Vagina (tissue), 2 donors: ENCODE measurements around the gene PMAIP1. TPM values are rescaled to one million over a fixed set of nuclear protein-coding genes. Genes with fewer than 3 reads are reported as not detected.
A peak's percentile ranks its signal among the peaks of the same experiment; 100 is the strongest.

ENCODE experiments used
- DNase-seq, 2 donors: peaks; one replicate each; pipeline ENCODE4 v3.0.0-alpha.2; 2017; ENCODE audit errors: extremely low spot score in 2 of 2
- H3K27ac ChIP-seq: fragments of 200-600 bp; sonication (generic); one replicate; pipeline ENCODE4 v1.5.1; 2019
- H3K27me3 ChIP-seq: fragments of 200-600 bp; sonication (generic); one replicate; pipeline ENCODE4 v1.5.1; 2019
- H3K36me3 ChIP-seq, 2 donors: fragments of 200-600 bp; sonication (generic); one replicate each; pipeline ENCODE4 v1.5.1; 2017 to 2019
- H3K4me1 ChIP-seq: fragments of 200-600 bp; sonication (generic); one replicate; pipeline ENCODE4 v1.5.1; 2019
- H3K4me3 ChIP-seq, 2 donors: fragments of 200-600 bp; sonication (generic); 1 replicate in 1 of 2; 2 replicates in 1 of 2; pipeline ENCODE4 v1.5.1; 2016 to 2019
- H3K9me3 ChIP-seq: fragments of 200-600 bp; sonication (generic); one replicate; pipeline ENCODE4 v1.5.1; 2019
- CTCF ChIP-seq, 3 experiments: fragments of 450-650 bp in 2 of 3; fragments of 200-600 bp in 1 of 3; sonication (generic) in 1 of 3; IDR thresholded peaks; one replicate each; pipeline ENCODE4 v1.5.1; 2017 to 2019; ENCODE audit warnings: antibody characterized with exemption in 3 of 3, mild to moderate bottlenecking in 2 of 3, moderate library complexity in 2 of 3
- POLR2A ChIP-seq, 2 donors: fragments of 450-650 bp; IDR thresholded peaks; one replicate each; pipeline ENCODE4 v1.6.1; 2017; ENCODE audit warnings: antibody characterized with exemption in 2 of 2, mild to moderate bottlenecking in 2 of 2, moderate library complexity in 2 of 2
- POLR2AphosphoS5 ChIP-seq, 2 donors: sonication (generic); formaldehyde crosslinking; IDR thresholded peaks; one replicate each; pipeline ENCODE4 v1.9.0; 2017; ENCODE audit warnings: antibody characterized with exemption in 2 of 2, mild to moderate bottlenecking in 2 of 2, low read depth in 1 of 2; ENCODE audit not compliant: insufficient read depth in 1 of 2
- intact Hi-C: fragments of 100-400 bp; cut with DNase I; formaldehyde crosslinking; loops from one replicate; pipeline ENCODE4 v1.15.1; 2023
- total RNA-seq: library from RNA; depleted of rRNA; stranded (reverse); fragments of >200 nt; gene quantifications from one replicate; pipeline ENCODE4 v1.2.3, GENCODE V29; 2016

PMAIP1 gene
- total RNA-seq, 1 donor from 2014 or later: 7.4 TPM

- intact Hi-C loops: no loop called here
- H3K4me1 ChIP-seq: peaks cover 12% of the 10 kb centered on the region
- no peaks in the 10 kb centered on the region for H3K36me3 ChIP-seq
- no peak for DNase-seq
- no peak for TF ChIP-seq POLR2AphosphoS5 (IDR thresholded peaks at IDR 0.05; ENCODE audit: insufficient read depth in 1 of 2, low read depth in 1 of 2)
- no peak for TF ChIP-seq POLR2A (IDR thresholded peaks at IDR 0.05)
- TF ChIP-seq CTCF (IDR thresholded peaks at IDR 0.05): no peak
- H3K4me3 ChIP-seq: no peak overlapping the region
- H3K9me3 ChIP-seq: no peaks in the 10 kb centered on the region
- H3K27me3 ChIP-seq: peaks cover 5% of the 10 kb centered on the region
- H3K27ac ChIP-seq: no peak overlapping the region
These were observed 1.7 kb upstream of the PMAIP1 start for GRCh38 chr18:59898093-59898492.

- Histone ChIP-seq H3K4me3 (peak overlapping the region; percentile 64 to 82), H3K27ac (peak overlapping the region; percentile 87), H3K9me3 (no peaks in the 10 kb centered on the region), H3K27me3 (peaks cover 5% of the 10 kb centered on the region), H3K36me3 (no peaks in the 10 kb centered on the region), H3K4me1 (peaks cover 12% of the 10 kb centered on the region)
- no peak for DNase-seq
- no peak for TF ChIP-seq POLR2A (IDR thresholded peaks at IDR 0.05)
- no peak for TF ChIP-seq POLR2AphosphoS5 (IDR thresholded peaks at IDR 0.05; ENCODE audit: insufficient read depth in 1 of 2, low read depth in 1 of 2)
- peak in 1 of 3 experiments; percentile 11 for TF ChIP-seq CTCF (IDR thresholded peaks at IDR 0.05)
- intact Hi-C loops: no loop called here
These were observed 1.0 kb upstream of the PMAIP1 start for GRCh38 chr18:59898609-59899297.

- intact Hi-C loops: no loop called here
- DNase-seq: no peak
- TF ChIP-seq POLR2AphosphoS5 (IDR thresholded peaks at IDR 0.05; ENCODE audit: insufficient read depth in 1 of 2, low read depth in 1 of 2) (peak in 1 of 2 donors; percentile 56), POLR2A (IDR thresholded peaks at IDR 0.05) (no peak)
- Histone ChIP-seq H3K27me3 (peaks cover 5% of the 10 kb centered on the region), H3K36me3 (no peaks in the 10 kb centered on the region), H3K4me3 (peak overlapping the region; percentile 64 to 82), H3K27ac (peak overlapping the region; percentile 87), H3K4me1 (peaks cover 26% of the 10 kb centered on the region), H3K9me3 (no peaks in the 10 kb centered on the region)
These were observed 679 bp downstream of the PMAIP1 start for GRCh38 chr18:59900222-59901128.

GRCh38 chr18:59902131-59902992, 2.6 kb downstream of the PMAIP1 start:
- Histone ChIP-seq H3K27me3 (peaks cover 5% of the 10 kb centered on the region), H3K36me3 (no peaks in the 10 kb centered on the region), H3K9me3 (no peaks in the 10 kb centered on the region), H3K4me3 (no peak overlapping the region), H3K27ac (no peak overlapping the region), H3K4me1 (peaks cover 28% of the 10 kb centered on the region)
- no peak for DNase-seq
- TF ChIP-seq POLR2AphosphoS5 (IDR thresholded peaks at IDR 0.05; ENCODE audit: insufficient read depth in 1 of 2, low read depth in 1 of 2) (peak in 1 of 2 donors; percentile 12), POLR2A (IDR thresholded peaks at IDR 0.05) (no peak)
- intact Hi-C loops: no loop called here

GRCh38 chr18:59902993-59903610, 3.3 kb downstream of the PMAIP1 start:
- intact Hi-C loops: no loop called here
- DNase-seq: no peak
- Histone ChIP-seq H3K27me3 (peaks cover 5% of the 10 kb centered on the region), H3K4me1 (peaks cover 28% of the 10 kb centered on the region), H3K4me3 (no peak overlapping the region), H3K36me3 (no peaks in the 10 kb centered on the region), H3K27ac (no peak overlapping the region), H3K9me3 (no peaks in the 10 kb centered on the region)
- no peak for TF ChIP-seq CTCF (IDR thresholded peaks at IDR 0.05)
- TF ChIP-seq POLR2AphosphoS5 (IDR thresholded peaks at IDR 0.05; ENCODE audit: insufficient read depth in 1 of 2, low read depth in 1 of 2): no peak
- no peak for TF ChIP-seq POLR2A (IDR thresholded peaks at IDR 0.05)
